DND-41 (cell line): ENCODE results near the gene CYP2U1.

ENCODE experiments used
- ATAC-seq: fragments of 200-7000 bp; cut with Tn5 transposase; 3 replicates; pipeline ENCODE4 v1.9.1; 2021; ENCODE audit warnings: low read depth; ENCODE audit not compliant: insufficient read depth
- DNase-seq: peaks from one replicate; pipeline ENCODE4 v3.0.0-alpha.2; 2020
- H2AFZ ChIP-seq: 2 replicates; pipeline ENCODE4 v1.6.0; 2012; ENCODE audit warnings: low read depth, low read length
- H3K27ac ChIP-seq: 2 replicates; pipeline ENCODE4 v1.5.1; 2012; ENCODE audit warnings: low read length, inconsistent platforms
- H3K27me3 ChIP-seq: fragments of 200-600 bp; sonication (generic); 2 replicates; pipeline ENCODE4 v1.6.0; 2012; ENCODE audit warnings: low read length, mild to moderate bottlenecking, inconsistent platforms; ENCODE audit not compliant: insufficient read depth, poor library complexity
- H3K36me3 ChIP-seq: 2 replicates; pipeline ENCODE4 v1.5.1; 2012; ENCODE audit warnings: low read length, inconsistent platforms; ENCODE audit not compliant: insufficient read depth
- H3K4me1 ChIP-seq: 2 replicates; pipeline ENCODE4 v1.5.1; 2012; ENCODE audit warnings: mild to moderate bottlenecking, low read length; ENCODE audit not compliant: insufficient read depth
- H3K4me2 ChIP-seq: 2 replicates; pipeline ENCODE4 v1.6.0; 2012; ENCODE audit warnings: mild to moderate bottlenecking, moderate library complexity, low read length, inconsistent platforms; ENCODE audit not compliant: insufficient read depth
- H3K4me3 ChIP-seq, 2 experiments: fragments of 200-600 bp in 1 of 2; shearing (Covaris generic) in 1 of 2; 2 replicates each; pipeline ENCODE4 v1.5.1; 2012 to 2016; ENCODE audit warnings: inconsistent platforms in 2 of 2, low read length in 2 of 2, mild to moderate bottlenecking in 2 of 2, low read depth in 1 of 2, moderate library complexity in 1 of 2
- H3K79me2 ChIP-seq: 2 replicates; pipeline ENCODE4 v1.6.0; 2012; ENCODE audit warnings: low read length, inconsistent platforms; ENCODE audit not compliant: insufficient read depth
- H3K9ac ChIP-seq: 2 replicates; pipeline ENCODE4 v1.6.0; 2012; ENCODE audit warnings: low read depth, mild to moderate bottlenecking, inconsistent platforms, low read length, moderate library complexity
- H3K9me3 ChIP-seq: 2 replicates; pipeline ENCODE4 v1.5.1; 2012; ENCODE audit warnings: low read length, moderate library complexity, mild to moderate bottlenecking, inconsistent platforms; ENCODE audit not compliant: insufficient read depth, severe bottlenecking
- H4K20me1 ChIP-seq: 2 replicates; pipeline ENCODE4 v1.6.0; 2012; ENCODE audit warnings: low read length; ENCODE audit not compliant: insufficient read depth
- CTCF ChIP-seq: IDR thresholded peaks from 2 replicates; pipeline ENCODE4 v1.5.1; 2012; ENCODE audit warnings: borderline replicate concordance, low read length, moderate library complexity, mild to moderate bottlenecking; ENCODE audit not compliant: poor library complexity, severe bottlenecking; ENCODE audit errors: extremely low read depth
- EZH2 ChIP-seq: IDR thresholded peaks from 3 replicates; pipeline ENCODE4 v1.6.1; 2012; ENCODE audit warnings: borderline replicate concordance, low read depth, mild to moderate bottlenecking, moderate library complexity, low read length, inconsistent platforms; ENCODE audit not compliant: severe bottlenecking

CYP2U1 gene

GRCh38 chr4:107977966-107978705, 46.8 kb downstream of the CYP2U1 start:
- no peak overlapping the region for H3K4me3 ChIP-seq
- no peak overlapping the region for H3K9ac ChIP-seq
- H3K79me2 ChIP-seq: no peaks in the 10 kb centered on the region
- DNase-seq: no peak
- no peak overlapping the region for H3K27ac ChIP-seq
- no peak for ATAC-seq
- no peaks in the 10 kb centered on the region for H4K20me1 ChIP-seq
- H3K27me3 ChIP-seq: no peaks in the 10 kb centered on the region
- H3K4me2 ChIP-seq: no peak overlapping the region
- peaks cover 5% of the 10 kb centered on the region for H3K9me3 ChIP-seq
- no peaks in the 10 kb centered on the region for H3K36me3 ChIP-seq
- H2AFZ ChIP-seq: no peak overlapping the region
- TF ChIP-seq CTCF (no peak), EZH2 (no peak)
- no peaks in the 10 kb centered on the region for H3K4me1 ChIP-seq

GRCh38 chr4:107978716-107979451, 47.5 kb downstream of the CYP2U1 start:
- Histone ChIP-seq H3K27me3 (no peaks in the 10 kb centered on the region), H3K9ac (no peak overlapping the region), H3K9me3 (peaks cover 5% of the 10 kb centered on the region), H3K4me2 (no peak overlapping the region), H3K4me3 (no peak overlapping the region), H3K27ac (no peak overlapping the region), H4K20me1 (no peaks in the 10 kb centered on the region), H3K4me1 (no peaks in the 10 kb centered on the region), H3K36me3 (no peaks in the 10 kb centered on the region), H2AFZ (no peak overlapping the region), H3K79me2 (no peaks in the 10 kb centered on the region)
- no peak for DNase-seq
- TF ChIP-seq EZH2: no peak
- TF ChIP-seq CTCF: no peak
- no peak for ATAC-seq

DNA sequence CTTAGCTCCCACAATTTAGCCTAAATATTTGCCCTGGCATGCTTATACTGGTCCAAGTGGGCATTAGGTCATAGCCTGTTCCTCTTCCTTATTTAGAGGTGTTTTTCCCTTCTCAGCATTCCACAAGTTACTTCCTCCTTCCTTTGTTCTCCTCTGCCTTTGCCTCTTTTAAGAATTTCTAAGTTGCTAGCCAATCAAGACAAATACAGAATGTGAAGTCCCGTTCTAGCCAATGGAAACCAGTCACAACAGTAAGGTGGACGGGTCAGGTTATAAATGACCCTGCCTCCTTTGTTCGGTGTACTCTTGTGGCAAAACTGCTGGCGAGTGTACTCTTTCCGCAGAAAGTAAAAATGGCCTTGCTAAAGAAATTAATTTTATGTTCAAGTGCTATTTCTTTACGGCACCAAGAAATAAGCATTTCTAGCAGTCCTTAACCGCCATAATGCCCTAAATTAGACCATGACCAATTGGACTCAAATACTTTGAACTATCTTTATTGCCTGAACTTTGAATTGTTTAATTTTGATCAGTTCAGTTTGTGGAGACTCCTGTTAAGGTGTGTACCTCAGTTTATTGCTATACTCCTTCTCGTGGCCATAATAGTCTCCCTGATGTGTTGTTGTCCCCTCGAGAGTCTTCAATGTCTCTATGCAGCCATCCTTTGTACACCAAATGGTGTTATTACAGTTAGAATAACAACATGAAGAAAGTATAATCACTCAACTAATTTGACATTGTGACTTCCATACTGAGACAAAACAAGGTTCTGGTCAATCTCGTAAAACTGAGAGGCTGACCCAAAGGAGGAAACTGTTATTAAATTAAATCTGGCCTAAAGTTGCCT, 56.8 kb downstream of the CYP2U1 start:
- Histone ChIP-seq H4K20me1 (peaks cover 18% of the 10 kb centered on the region; the same call in 1 of the 2 replicates), H3K4me2 (peak overlapping the region; percentile 96; the same call in 1 of the 2 replicates)

More for the DNA sequence above, 56.8 kb downstream of the CYP2U1 start:
- Histone ChIP-seq H3K27ac (no peak overlapping the region), H3K4me3 (no peak overlapping the region), H2AFZ (no peak overlapping the region), H3K27me3 (no peaks in the 10 kb centered on the region), H3K4me1 (peaks cover 38% of the 10 kb centered on the region), H3K79me2 (peaks cover 41% of the 10 kb centered on the region), H3K9me3 (no peaks in the 10 kb centered on the region), H3K9ac (0 out of 2 replicates have a peak overlapping the region, but pooled peaks have one; percentile 97), H3K36me3 (no peaks in the 10 kb centered on the region)
- no peak for TF ChIP-seq CTCF
- TF ChIP-seq EZH2: no peak
- no peak for ATAC-seq
- no peak for DNase-seq
